GM12875 (cell line): ENCODE results near the gene EPS8L3.
"Not testable (repeated sequence)": the region's sequence is repeated elsewhere in the genome, so short reads cannot be mapped to it uniquely, and the experiment has no call there.

ENCODE experiments used
- H3K4me3 ChIP-seq: one replicate; pipeline ENCODE4 v1.5.1; 2011; ENCODE audit warnings: low read depth, low read length, control low read depth
- TF ChIP-seq, protein P1 (sequence below): IDR thresholded peaks from 2 replicates; pipeline ENCODE4 v1.5.1; 2011; ENCODE audit warnings: low read depth, mild to moderate bottlenecking, control low read depth, inconsistent platforms, low read length, moderate library complexity, borderline replicate concordance; ENCODE audit not compliant: insufficient read depth

Gene EPS8L3

DNA sequence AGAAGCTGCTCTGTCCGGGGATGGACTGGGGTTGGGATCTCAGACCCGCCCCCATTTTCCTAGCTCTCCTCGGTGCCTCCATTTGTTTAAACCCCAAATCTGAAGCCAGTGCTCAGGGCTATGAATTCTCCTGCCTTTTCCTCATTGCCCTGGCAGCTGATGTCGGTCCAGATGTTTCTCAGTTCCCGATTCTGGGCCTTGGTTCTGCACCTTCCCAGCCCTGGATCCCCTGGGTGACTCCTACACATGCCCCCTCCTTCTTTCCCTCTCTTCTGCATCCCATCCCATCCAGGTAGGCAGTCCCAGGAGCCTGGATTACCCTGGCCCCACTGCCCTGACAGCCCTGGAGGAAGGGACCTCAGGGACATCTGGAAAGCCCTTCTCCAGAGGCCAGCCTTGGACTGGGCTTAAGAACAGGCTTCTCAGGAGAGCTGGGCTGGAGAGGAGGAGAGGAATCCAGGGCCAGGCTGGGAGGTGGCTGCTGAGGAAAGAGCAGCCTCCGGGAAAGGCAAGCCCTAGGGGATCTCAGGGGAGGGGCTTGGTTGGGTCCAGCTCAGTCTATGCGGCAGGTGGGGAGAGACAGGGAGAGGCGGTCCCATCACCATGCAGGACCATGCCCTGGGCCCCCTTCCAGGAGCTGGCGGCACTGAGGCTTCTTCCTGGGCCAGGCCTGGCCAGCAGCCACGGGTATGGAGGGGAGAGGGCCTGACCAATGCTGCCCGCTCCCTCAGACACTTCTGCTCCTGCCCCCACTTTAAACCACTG, 6.8 kb upstream of the EPS8L3 start:
- H3K4me3 ChIP-seq: no peak overlapping the region
- TF ChIP-seq, protein P1, sequence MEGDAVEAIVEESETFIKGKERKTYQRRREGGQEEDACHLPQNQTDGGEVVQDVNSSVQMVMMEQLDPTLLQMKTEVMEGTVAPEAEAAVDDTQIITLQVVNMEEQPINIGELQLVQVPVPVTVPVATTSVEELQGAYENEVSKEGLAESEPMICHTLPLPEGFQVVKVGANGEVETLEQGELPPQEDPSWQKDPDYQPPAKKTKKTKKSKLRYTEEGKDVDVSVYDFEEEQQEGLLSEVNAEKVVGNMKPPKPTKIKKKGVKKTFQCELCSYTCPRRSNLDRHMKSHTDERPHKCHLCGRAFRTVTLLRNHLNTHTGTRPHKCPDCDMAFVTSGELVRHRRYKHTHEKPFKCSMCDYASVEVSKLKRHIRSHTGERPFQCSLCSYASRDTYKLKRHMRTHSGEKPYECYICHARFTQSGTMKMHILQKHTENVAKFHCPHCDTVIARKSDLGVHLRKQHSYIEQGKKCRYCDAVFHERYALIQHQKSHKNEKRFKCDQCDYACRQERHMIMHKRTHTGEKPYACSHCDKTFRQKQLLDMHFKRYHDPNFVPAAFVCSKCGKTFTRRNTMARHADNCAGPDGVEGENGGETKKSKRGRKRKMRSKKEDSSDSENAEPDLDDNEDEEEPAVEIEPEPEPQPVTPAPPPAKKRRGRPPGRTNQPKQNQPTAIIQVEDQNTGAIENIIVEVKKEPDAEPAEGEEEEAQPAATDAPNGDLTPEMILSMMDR: no peak

DNA sequence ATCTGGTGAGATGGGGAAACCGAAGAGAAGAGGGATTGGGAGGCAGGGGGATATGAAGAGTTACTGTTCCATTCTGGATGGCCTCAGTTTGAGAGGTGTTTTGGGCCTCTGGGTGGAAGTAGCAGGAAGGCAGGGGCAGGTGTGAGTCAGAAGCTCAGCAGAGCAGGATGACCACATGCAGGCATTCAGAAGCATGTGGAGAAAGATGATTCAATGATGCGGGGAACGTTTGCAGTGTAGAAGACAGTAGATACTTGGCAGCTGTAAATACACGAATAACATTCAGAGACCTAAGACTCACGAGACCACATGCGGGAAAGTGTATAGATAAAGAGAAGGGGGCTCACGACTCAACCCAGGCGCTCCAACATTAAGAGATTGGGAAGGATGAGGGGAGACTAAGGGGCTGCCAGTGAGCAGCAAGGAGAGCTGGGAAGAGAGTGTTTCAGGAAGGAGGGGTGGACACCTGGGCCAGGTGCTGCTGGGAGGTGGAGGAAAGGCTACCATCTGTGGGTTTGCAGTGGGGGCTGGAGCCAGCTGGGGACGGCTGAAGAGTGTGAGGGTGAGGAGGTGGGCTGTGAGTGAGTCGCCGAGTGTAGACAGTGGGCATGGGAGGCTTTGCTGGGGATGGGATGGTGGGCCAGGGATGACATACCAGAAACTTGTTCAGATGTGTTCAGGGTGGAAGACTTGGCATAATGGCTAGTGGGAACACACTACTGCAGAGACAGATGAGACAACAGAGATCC, 5.8 kb upstream of the EPS8L3 start:
- H3K4me3 ChIP-seq: no peak overlapping the region
- TF ChIP-seq, protein P1: no peak

DNA sequence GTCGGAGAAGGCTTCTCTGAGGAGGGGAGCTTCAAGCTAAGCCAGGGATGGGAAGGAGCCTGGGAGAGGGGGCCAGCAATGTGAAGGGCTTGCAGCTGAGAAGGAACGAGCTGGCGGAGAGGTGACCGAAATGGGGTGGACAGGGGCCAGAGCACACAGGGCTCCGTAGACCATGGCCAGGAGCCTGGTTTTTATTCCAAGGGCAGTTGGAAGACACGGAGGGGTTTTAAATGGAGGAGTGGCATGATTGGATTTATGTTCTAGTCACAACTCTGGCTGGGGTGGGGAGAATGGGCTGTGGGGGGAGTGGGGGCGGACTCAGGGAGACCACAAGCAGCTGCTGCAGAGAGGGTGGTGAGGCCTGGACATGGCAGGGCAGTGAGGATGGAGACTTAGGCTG, 5.1 kb upstream of the EPS8L3 start:
- TF ChIP-seq, protein P1: no peak
- no peak overlapping the region for H3K4me3 ChIP-seq

DNA sequence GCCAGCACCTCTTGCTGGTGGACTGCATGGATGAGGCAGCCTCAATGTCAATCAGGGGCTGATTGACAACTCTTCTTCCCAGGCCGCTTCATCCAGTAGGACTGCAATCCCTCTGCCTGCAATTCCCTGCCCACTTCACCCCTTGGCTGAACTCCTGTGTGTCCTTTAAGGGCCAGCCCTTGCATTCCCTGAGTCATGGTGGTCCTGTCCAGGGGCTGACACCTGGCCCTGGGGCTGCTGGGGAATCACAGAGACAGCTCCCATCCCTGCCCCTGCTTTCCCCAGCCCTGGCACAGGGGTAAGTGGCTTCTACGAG, 4.6 kb upstream of the EPS8L3 start:
- TF ChIP-seq, protein P1: no peak
- no peak overlapping the region for H3K4me3 ChIP-seq

DNA sequence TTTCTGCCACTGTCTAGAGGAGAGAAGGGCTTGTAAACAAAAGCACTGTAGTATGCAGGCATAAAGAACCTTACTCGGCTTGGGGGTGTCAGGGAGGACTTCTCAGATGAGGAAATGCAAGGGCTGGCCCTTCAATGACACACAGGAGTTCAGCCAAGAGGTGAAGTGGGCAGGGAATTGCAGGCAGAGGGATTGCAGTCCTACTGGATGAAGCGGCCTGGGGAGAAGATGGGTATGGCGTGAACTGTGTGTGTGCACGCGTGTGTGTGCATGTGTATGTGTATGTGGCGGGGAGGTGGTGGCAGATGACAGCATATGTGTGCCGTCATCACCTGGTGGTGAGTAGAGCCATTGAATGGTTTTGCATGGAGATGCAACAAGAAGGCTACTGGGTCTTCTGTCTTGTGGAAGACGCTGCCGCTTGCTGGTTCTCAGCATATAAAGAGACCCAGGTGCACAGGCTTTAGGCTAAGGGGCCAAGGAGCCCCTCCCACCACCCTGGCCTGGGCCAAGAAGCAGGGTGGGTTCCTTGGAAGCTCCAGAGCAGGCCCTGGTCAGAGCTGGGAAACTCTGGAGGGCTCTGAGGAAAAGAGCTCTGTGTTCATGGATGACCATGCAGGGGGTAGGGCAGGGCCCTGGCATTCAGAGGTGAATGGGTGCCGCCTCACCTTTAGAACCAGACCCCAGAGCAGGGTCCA, 4.1 kb upstream of the EPS8L3 start:
- H3K4me3 ChIP-seq: no peak overlapping the region
- TF ChIP-seq, protein P1: no peak

DNA sequence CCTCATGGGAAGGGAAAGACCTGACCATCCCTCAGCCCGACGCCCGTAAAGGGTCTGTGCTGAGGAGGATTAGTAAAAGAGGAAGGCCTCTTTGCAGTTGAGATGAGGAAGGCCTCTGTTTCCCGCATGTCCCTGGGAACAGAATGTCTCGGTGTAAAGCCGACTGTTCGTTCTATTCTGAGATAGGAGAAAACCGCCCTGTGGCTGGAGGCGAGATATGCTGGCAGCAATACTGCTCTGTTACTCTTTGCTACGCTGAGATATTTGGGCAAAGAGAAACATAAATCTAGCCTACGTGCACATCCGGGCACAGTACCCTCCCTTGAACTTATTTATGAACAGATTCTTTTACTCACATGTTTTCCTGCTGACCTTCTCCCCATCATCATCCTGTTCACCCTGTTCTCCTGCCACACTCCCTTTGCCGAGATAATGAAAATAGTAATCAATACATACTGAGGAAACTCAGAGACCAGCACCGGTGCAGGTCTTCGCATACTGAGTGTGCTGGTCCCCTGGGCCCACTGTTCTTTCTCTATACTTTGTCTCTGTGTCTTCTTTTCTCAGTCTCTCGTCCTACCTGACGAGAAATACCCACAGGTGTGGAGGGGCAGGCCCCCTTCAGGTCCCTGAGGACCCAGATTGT, 3.4 kb upstream of the EPS8L3 start:
- not testable (repeated sequence) for H3K4me3 ChIP-seq

DNA sequence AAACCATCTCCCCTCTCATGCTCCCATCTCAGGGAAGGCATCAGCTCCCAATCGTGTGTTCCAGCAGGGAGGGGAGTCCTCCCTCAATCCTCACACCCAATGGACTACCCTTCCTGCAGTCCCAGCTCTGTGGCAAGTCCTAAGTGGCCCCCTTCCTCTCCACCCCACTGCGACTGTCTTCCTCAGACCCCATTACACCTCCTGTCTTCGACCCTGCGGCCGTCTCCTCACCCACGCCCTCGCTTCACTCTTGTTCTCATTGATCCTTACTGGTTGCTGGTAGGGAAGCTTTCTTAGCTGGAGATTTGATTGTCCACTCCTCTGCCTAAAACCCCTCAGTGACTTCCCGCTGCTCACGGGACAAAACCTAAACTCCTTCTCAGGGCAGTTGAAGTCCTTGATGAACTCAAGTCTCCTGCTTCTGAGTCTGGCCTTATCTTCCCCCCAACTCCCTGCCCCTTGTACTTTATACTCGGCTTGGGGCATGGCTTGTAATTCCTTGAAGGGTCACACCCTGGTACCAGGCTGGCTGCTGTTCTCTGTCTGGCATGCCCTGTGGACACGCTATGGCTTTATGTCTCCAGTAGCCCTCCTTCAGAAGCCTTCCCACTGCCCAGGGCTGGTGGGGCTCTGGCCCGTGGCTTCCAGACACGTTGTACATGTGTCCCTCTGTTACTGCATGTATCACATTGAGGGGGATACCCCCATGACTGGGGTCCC, 2.3 kb upstream of the EPS8L3 start:
- no peak overlapping the region for H3K4me3 ChIP-seq
- TF ChIP-seq, protein P1: no peak
